ENCODE data around the gene MEF2C. TPM values are rescaled to one million over a fixed set of nuclear protein-coding genes. Genes with fewer than 3 reads are reported as not detected.

The MEF2C gene
- total and polyA plus RNA-seq, 2 of the 13 experiments (the other 11 are each of a cell fraction or from before 2014, with no cell fraction given), result 0.02 TPM; not detected in 1

DNA sequence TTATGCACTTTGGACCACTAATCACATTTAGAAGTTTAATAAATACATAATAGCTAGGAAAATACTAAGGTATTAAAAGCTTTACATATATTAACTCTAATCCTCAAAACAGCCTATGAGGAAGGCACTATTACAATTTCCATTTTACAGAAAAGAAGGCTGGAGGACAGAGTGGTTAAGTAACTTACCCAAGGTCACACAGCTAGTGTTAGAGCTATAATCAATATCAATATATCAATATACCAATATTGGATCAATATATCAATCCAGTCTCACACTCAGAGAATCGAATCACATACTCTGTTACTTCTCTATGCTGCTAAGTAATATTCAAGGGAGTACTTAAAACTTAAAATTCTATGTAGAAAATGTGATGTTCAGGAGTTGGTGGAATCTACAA, 45.2 kb downstream of the MEF2C start (continued):
- TF ChIP-seq, protein P1, sequence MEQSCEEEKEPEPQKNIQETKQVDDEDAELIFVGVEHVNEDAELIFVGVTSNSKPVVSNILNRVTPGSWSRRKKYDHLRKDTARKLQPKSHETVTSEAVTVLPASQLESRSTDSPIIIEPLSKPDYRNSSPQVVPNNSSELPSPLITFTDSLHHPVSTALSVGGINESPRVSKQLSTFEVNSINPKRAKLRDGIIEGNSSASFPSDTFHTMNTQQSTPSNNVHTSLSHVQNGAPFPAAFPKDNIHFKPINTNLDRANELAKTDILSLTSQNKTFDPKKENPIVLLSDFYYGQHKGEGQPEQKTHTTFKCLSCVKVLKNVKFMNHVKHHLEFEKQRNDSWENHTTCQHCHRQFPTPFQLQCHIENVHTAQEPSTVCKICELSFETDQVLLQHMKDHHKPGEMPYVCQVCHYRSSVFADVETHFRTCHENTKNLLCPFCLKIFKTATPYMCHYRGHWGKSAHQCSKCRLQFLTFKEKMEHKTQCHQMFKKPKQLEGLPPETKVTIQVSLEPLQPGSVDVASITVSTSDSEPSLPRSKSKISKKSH (CRISPR knock-in tag; IDR thresholded peaks at IDR 0.05; ENCODE audit: borderline replicate concordance), result no peak
- TF ChIP-seq ZNF33A (CRISPR knock-in tag; IDR thresholded peaks at IDR 0.05; ENCODE audit: borderline replicate concordance), result no peak

DNA sequence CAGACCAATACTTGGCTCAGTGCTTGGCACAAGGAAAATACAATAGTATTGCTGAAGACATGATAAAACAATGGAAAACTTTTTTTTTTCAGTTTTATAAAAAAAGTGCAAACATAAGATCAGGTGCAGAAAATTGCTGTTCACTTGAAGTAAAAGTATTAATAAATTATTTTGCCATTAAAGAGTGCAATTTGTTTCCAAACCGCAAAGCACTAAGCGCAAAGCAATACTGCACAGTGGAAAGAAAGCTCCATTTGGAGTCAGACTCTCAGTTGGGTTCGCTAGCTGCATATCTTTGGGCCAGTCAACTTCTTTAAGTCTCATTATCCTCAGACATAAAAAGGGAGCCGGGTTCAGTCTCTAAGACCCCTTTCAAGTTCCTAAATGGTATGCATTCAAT, 45.8 kb downstream of the MEF2C start:
- intact Hi-C loops (cut with micrococcal nuclease; ENCODE audit: unreplicated experiment) (no loop called here), in situ Hi-C loops (cut with HindIII; ENCODE audit: extremely low pct_ligation_motif_present, low pct_unique_long_range_greater_than_20kb) (no loop called here)
- no peak overlapping the region for H3K9ac ChIP-seq (ENCODE audit: insufficient read depth, low read depth, low read length)
- no peaks in the 10 kb centered on the region for H4K20me1 ChIP-seq (ENCODE audit: insufficient read depth, low read length)
- BruUV-seq (replicated peaks), result no TSS peak
- H3K27ac ChIP-seq (ENCODE audit: extremely low read length, insufficient read depth, low read length), result no peak overlapping the region
- no peak overlapping the region for H3K4me2 ChIP-seq (ENCODE audit: low read depth, low read length)
- no peak for DNase-seq (ENCODE audit: low spot score)
- H3K4me1 ChIP-seq (ENCODE audit: insufficient read depth, low read length), result no peaks in the 10 kb centered on the region
- H3K36me3 ChIP-seq (replicated peaks in 1 of 2; ENCODE audit: control insufficient read depth in 1 of 2, insufficient read depth in 2 of 2, low read length in 2 of 2), result no peaks in the 10 kb centered on the region
- FAIRE-seq, result no peak
- CTCF ChIA-PET (ENCODE audit: low intra/inter-chr PET ratio, low total read pairs), result no interaction called here
- H3K9me3 ChIP-seq (ENCODE audit: low read length), result no peaks in the 10 kb centered on the region
- no peak overlapping the region for H3K4me3 ChIP-seq (replicated peaks in 1 of 3; ENCODE audit: insufficient read depth in 1 of 3, low read depth in 2 of 3, low read length in 3 of 3)
- ATAC-seq, result no peak
- 39% methylated on average over 4 of the region's 4 CpGs for WGBS (ENCODE audit: low lambda C conversion rate)
- TF ChIP-seq SP2 (CRISPR knock-in tag; IDR thresholded peaks at IDR 0.05) (no peak), MTF1 (CRISPR knock-in tag; IDR thresholded peaks at IDR 0.05) (no peak), ZNF672 (CRISPR knock-in tag; IDR thresholded peaks at IDR 0.05) (no peak), ZNF839 (CRISPR knock-in tag; IDR thresholded peaks at IDR 0.05; ENCODE audit: borderline replicate concordance) (no peak), AHR (CRISPR knock-in tag; IDR thresholded peaks at IDR 0.05) (no peak), MAFF (IDR thresholded peaks at IDR 0.05; ENCODE audit: low read depth, low read length) (no peak), BCL6 (CRISPR knock-in tag; IDR thresholded peaks at IDR 0.05) (no peak), GTF3A (CRISPR knock-in tag; conservative IDR thresholded peaks at IDR 0.05) (no peak), FOXM1 (CRISPR knock-in tag; IDR thresholded peaks at IDR 0.05) (no peak), IRF2 (CRISPR knock-in tag; IDR thresholded peaks at IDR 0.05) (no peak), MYNN (CRISPR knock-in tag; IDR thresholded peaks at IDR 0.05; ENCODE audit: low read depth) (no peak), SOX13 (IDR thresholded peaks at IDR 0.05) (no peak), SOX13 (CRISPR knock-in tag; conservative IDR thresholded peaks at IDR 0.05 in 1 of 2, IDR thresholded peaks at IDR 0.05 in 1 of 2) (no peak), MTA1 (CRISPR knock-in tag; IDR thresholded peaks at IDR 0.05; ENCODE audit: borderline replicate concordance) (no peak)
- TF ChIP-seq, protein P2, sequence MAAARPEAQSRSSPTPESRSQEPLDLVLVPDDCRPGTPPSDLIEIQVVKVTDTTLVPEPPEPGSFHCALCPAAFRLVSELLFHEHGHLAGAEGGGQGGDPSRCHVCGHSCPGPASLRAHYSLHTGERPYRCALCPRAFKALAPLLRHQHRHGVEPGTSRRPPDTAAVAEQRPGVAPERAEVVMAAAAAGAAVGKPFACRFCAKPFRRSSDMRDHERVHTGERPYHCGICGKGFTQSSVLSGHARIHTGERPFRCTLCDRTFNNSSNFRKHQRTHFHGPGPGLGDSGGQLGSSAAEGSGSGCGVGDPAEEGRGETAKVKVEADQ (CRISPR knock-in tag; IDR thresholded peaks at IDR 0.05; ENCODE audit: borderline replicate concordance), result no peak
- TF ChIP-seq, protein P3, sequence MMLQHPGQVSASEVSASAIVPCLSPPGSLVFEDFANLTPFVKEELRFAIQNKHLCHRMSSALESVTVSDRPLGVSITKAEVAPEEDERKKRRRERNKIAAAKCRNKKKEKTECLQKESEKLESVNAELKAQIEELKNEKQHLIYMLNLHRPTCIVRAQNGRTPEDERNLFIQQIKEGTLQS (CRISPR knock-in tag; IDR thresholded peaks at IDR 0.05), result no peak
- TF ChIP-seq, protein P4, sequence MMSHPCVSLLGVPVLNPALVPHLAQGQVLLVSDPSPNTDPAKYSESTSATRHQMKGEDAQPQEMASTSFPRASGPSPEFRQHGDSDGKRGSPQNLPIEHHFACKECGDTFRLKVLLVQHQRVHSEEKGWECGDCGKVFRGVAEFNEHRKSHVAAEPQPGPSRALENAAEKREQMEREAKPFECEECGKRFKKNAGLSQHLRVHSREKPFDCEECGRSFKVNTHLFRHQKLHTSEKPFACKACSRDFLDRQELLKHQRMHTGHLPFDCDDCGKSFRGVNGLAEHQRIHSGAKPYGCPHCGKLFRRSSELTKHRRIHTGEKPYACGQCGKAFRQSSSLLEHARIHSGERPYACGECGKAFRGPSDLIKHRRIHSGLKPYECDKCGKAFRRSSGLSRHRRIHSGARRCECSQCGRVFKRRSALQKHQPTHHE (CRISPR knock-in tag; IDR thresholded peaks at IDR 0.05; ENCODE audit: borderline replicate concordance), result no peak
- no peak overlapping the region for H2AFZ ChIP-seq (ENCODE audit: low read length)
- POLR2A ChIA-PET, result no interaction called here
- H3K27me3 ChIP-seq (ENCODE audit: control insufficient read depth in 1 of 2, insufficient read depth in 2 of 2, low read length in 2 of 2), result no peaks in the 10 kb centered on the region
- H3K79me2 ChIP-seq (ENCODE audit: insufficient read depth, low read length), result no peaks in the 10 kb centered on the region
